ENCODE measurements around the gene RPS6KB2.

DNA sequence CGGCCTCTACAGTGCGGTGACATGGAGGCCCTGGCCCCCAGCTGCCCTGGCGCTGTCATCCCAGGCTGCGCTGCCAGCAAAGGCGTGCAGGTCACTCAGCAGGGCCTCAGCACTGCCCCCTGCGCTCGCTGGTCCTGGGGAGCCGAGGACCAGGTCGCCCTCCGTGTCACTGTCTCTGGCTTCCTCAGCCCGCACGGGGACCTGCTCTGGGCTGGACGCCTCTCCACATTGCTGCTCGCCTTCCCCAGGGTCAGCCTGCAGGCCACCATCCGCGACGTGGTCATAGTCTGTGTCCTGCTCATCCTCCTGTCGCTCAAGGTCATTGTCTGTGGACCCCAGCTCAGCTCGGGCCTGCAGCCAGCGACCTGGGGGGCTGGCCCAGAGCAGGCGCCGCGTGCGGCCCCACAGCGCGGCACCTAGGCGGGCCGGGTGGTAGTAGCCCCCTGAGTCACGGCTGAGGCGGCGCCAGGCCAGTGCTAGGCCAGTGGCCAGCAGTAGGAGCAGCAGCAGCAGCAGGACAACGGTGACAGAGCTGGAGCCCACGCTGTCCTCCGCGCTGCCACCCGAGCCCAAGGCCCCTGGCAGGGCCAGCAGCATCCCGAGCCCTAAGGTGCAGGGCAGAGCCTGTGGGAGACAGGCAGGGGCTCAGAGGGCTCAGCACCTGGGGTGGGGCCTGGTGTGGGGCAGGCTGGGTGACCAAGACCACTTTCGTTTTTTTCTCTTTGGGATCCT is 7.6 kb downstream of the RPS6KB2 start:
- TF ChIP-seq, protein P1, sequence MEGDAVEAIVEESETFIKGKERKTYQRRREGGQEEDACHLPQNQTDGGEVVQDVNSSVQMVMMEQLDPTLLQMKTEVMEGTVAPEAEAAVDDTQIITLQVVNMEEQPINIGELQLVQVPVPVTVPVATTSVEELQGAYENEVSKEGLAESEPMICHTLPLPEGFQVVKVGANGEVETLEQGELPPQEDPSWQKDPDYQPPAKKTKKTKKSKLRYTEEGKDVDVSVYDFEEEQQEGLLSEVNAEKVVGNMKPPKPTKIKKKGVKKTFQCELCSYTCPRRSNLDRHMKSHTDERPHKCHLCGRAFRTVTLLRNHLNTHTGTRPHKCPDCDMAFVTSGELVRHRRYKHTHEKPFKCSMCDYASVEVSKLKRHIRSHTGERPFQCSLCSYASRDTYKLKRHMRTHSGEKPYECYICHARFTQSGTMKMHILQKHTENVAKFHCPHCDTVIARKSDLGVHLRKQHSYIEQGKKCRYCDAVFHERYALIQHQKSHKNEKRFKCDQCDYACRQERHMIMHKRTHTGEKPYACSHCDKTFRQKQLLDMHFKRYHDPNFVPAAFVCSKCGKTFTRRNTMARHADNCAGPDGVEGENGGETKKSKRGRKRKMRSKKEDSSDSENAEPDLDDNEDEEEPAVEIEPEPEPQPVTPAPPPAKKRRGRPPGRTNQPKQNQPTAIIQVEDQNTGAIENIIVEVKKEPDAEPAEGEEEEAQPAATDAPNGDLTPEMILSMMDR (IDR thresholded peaks at IDR 0.05): no peak
- TF ChIP-seq POLR2A (IDR thresholded peaks at IDR 0.05): no peak

All from suprapubic skin (tissue), 3 donors.